ENCODE measurements around the gene TTF1.

DNA sequence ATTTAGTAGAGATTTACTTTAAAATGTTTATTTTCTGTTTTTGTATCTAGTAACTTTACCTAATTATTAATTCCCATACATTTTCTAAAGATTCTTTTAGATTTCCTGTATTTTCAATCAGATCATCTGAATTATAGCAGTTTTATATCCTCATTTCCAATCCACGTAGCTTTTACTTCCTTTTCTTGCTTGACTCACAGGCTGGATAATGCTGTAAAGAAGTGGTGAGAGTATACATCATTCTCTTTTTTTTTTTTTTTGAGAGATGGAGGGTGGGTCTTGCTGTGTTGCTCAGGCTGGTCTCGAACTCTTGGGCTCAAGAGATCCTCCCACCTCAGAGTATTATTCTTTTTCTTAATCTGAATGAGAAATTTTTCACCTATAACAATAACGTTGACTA is 40.7 kb downstream of the TTF1 start:
- no peak for TF ChIP-seq TAF1 (IDR thresholded peaks at IDR 0.05; ENCODE audit: borderline replicate concordance, low read depth, low read length)
- no peak for TF ChIP-seq POLR2AphosphoS5 (IDR thresholded peaks at IDR 0.05; ENCODE audit: low read depth, low read length)
